ENCODE results near the gene POLD4. TPM values are rescaled to one million over a fixed set of nuclear protein-coding genes. Genes with fewer than 3 reads are reported as not detected.

POLD4 gene
- total and polyA plus RNA-seq, 2 donors (not counting 1 experiment from before 2014, with no cell fraction given) = 32.4 to 36.3 TPM

DNA sequence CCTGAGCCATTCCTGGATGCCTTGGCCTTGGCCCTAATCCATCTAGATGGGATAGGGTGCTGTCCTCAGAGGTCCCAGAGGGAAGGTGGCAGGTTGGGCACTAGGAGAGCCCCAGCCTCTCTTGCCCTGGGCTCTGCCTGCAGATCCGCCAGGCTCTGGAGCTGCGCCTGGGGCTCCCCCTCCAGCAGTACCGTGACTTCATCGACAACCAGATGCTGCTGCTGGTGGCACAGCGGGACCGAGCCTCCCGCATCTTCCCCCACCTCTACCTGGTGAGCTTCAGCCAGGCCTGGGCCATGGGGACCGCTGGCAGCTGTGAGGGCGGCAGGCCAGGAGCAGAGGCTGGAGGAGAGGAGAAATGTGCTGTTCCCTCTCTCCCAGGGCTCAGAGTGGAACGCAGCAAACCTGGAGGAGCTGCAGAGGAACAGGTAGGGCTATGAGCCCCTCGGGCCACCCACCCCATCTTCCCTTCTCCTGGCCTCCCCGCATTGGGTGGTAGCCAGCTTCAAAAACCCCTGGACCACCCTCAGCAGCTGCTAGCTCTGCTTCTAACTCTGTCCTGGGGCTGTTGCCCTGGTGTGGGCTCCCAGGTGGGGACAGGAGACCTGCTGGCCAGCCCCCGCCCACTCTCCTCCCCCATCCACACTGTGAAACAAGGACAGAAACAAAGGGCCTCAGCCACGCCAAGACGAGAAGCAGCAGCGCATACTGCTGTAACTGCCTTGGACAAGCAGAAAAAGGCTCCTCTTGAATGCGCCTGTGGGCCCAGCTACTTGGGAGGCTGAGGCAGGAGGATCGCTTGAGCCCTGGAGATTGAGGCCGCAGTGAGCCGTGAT is 45.1 kb downstream of the POLD4 start:
- Histone ChIP-seq H3K4me3 (replicated peaks in 1 of 4; ENCODE audit: control extremely low read depth in 1 of 4, insufficient read depth in 1 of 4, low read depth in 3 of 4, low read length in 4 of 4) (no peak overlapping the region), H3K9ac (ENCODE audit: insufficient read depth, low read length) (no peak overlapping the region), H3K36me3 (ENCODE audit: control insufficient read depth, insufficient read depth, low read length) (peaks cover 2% of the 10 kb centered on the region), H3K4me1 (ENCODE audit: control insufficient read depth, extremely low read depth, insufficient read depth, low read length) (no peaks in the 10 kb centered on the region), H3K79me2 (ENCODE audit: control insufficient read depth, insufficient read depth, low read length) (no peaks in the 10 kb centered on the region), H4K20me1 (ENCODE audit: control insufficient read depth, extremely low read depth, insufficient read depth, low read length) (no peaks in the 10 kb centered on the region), H3K27ac (ENCODE audit: insufficient read depth, low read length) (no peak overlapping the region), H3K4me2 (ENCODE audit: extremely low read depth, insufficient read depth, low read length) (no peak overlapping the region), H3K27me3 (ENCODE audit: control insufficient read depth, insufficient read depth, low read length) (no peaks in the 10 kb centered on the region), H3K9me3 (ENCODE audit: control insufficient read depth, insufficient read depth, low read depth, low read length) (no peaks in the 10 kb centered on the region), H2AFZ (ENCODE audit: low read length) (no peak overlapping the region)
- TF ChIP-seq, protein P1, sequence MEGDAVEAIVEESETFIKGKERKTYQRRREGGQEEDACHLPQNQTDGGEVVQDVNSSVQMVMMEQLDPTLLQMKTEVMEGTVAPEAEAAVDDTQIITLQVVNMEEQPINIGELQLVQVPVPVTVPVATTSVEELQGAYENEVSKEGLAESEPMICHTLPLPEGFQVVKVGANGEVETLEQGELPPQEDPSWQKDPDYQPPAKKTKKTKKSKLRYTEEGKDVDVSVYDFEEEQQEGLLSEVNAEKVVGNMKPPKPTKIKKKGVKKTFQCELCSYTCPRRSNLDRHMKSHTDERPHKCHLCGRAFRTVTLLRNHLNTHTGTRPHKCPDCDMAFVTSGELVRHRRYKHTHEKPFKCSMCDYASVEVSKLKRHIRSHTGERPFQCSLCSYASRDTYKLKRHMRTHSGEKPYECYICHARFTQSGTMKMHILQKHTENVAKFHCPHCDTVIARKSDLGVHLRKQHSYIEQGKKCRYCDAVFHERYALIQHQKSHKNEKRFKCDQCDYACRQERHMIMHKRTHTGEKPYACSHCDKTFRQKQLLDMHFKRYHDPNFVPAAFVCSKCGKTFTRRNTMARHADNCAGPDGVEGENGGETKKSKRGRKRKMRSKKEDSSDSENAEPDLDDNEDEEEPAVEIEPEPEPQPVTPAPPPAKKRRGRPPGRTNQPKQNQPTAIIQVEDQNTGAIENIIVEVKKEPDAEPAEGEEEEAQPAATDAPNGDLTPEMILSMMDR (conservative IDR thresholded peaks at IDR 0.05 in 1 of 2, IDR thresholded peaks at IDR 0.05 in 1 of 2; ENCODE audit: low read depth in 1 of 2, low read length in 2 of 2) = no peak
- no peak for TF ChIP-seq EZH2 (IDR thresholded peaks at IDR 0.05; ENCODE audit: low read length, missing control alignments)
- no peak for DNase-seq (ENCODE audit: low read depth in 2 of 2)

DNA sequence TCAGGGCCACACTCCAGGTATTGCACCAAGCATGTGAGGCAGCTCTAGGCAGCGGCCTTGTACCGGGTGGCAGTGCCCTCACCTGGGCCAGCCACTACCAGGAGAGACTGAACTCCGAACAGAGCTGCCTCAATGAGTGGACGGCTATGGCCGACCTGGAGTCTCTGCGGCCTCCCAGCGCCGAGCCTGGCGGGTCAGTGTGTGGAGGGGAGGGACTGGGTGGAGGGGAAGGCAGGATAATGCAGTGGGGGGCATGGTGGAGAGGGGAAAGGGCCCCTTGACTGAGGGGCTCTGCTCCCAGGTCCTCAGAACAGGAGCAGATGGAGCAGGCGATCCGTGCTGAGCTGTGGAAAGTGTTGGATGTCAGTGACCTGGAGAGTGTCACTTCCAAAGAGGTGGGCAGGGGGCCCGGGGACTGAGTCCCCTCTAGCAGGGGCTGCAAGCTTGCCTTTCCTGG is 45.8 kb downstream of the POLD4 start:
- H3K4me1 ChIP-seq (ENCODE audit: control insufficient read depth, extremely low read depth, insufficient read depth, low read length) = peaks cover 3% of the 10 kb centered on the region
- no peak overlapping the region for H2AFZ ChIP-seq (ENCODE audit: low read length)
- no peaks in the 10 kb centered on the region for H4K20me1 ChIP-seq (ENCODE audit: control insufficient read depth, extremely low read depth, insufficient read depth, low read length)
- no peaks in the 10 kb centered on the region for H3K9me3 ChIP-seq (ENCODE audit: control insufficient read depth, insufficient read depth, low read depth, low read length)
- H3K36me3 ChIP-seq (ENCODE audit: control insufficient read depth, insufficient read depth, low read length) = peaks cover 2% of the 10 kb centered on the region
- no peak overlapping the region for H3K9ac ChIP-seq (ENCODE audit: insufficient read depth, low read length)
- no peak overlapping the region for H3K4me2 ChIP-seq (ENCODE audit: extremely low read depth, insufficient read depth, low read length)
- H3K79me2 ChIP-seq (ENCODE audit: control insufficient read depth, insufficient read depth, low read length) = no peaks in the 10 kb centered on the region
- no peak for DNase-seq (ENCODE audit: low read depth in 2 of 2)
- no peak overlapping the region for H3K4me3 ChIP-seq (replicated peaks in 1 of 4; ENCODE audit: control extremely low read depth in 1 of 4, insufficient read depth in 1 of 4, low read depth in 3 of 4, low read length in 4 of 4)
- H3K27me3 ChIP-seq (ENCODE audit: control insufficient read depth, insufficient read depth, low read length) = no peaks in the 10 kb centered on the region
- no peak overlapping the region for H3K27ac ChIP-seq (ENCODE audit: insufficient read depth, low read length)
- TF ChIP-seq EZH2 (IDR thresholded peaks at IDR 0.05; ENCODE audit: low read length, missing control alignments) = no peak
- TF ChIP-seq, protein P1 (conservative IDR thresholded peaks at IDR 0.05 in 1 of 2, IDR thresholded peaks at IDR 0.05 in 1 of 2; ENCODE audit: low read depth in 1 of 2, low read length in 2 of 2) = no peak

DNA sequence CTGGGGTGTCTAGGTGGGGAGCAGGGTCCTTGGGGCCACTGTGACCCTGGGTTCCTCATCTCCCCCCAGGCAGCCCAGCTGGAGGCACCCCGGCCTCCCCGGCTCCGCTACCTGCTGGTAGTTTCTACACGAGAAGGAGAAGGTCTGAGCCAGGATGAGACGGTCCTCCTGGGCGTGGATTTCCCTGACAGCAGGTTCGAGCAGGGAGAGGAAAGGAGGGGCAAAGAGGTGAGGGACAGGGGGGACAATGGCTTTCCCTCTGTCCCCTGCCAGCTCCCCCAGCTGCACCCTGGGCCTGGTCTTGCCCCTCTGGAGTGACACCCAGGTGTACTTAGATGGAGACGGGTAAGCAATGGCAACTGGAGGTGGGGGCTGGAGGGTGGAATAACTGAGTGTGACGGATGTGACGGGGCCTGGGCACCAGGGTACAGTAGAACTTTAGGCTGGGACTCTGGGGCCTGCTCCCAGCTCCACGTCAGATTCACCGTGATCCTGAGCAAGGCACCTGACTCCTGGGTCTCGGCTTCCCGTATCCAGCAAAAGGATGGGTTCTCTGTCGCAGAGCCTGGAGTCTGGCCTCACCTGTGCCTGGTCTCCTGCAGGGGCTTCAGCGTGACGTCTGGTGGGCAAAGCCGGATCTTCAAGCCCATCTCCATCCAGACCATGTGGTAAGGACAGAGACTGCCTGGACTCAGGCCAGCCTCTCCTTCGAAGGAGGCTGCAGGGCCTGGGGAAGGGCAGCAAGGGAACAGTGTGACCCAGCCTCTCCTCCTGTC is 46.4 kb downstream of the POLD4 start:
- no peak overlapping the region for H3K4me3 ChIP-seq (replicated peaks in 1 of 4; ENCODE audit: control extremely low read depth in 1 of 4, insufficient read depth in 1 of 4, low read depth in 3 of 4, low read length in 4 of 4)
- H3K4me2 ChIP-seq (ENCODE audit: extremely low read depth, insufficient read depth, low read length) = no peak overlapping the region
- peaks cover 2% of the 10 kb centered on the region for H3K36me3 ChIP-seq (ENCODE audit: control insufficient read depth, insufficient read depth, low read length)
- H3K9me3 ChIP-seq (ENCODE audit: control insufficient read depth, insufficient read depth, low read depth, low read length) = no peaks in the 10 kb centered on the region
- no peak for TF ChIP-seq EZH2 (IDR thresholded peaks at IDR 0.05; ENCODE audit: low read length, missing control alignments)
- H4K20me1 ChIP-seq (ENCODE audit: control insufficient read depth, extremely low read depth, insufficient read depth, low read length) = no peaks in the 10 kb centered on the region
- H3K79me2 ChIP-seq (ENCODE audit: control insufficient read depth, insufficient read depth, low read length) = no peaks in the 10 kb centered on the region
- H3K4me1 ChIP-seq (ENCODE audit: control insufficient read depth, extremely low read depth, insufficient read depth, low read length) = peaks cover 9% of the 10 kb centered on the region
- H2AFZ ChIP-seq (ENCODE audit: low read length) = no peak overlapping the region
- no peaks in the 10 kb centered on the region for H3K27me3 ChIP-seq (ENCODE audit: control insufficient read depth, insufficient read depth, low read length)
- no peak for DNase-seq (ENCODE audit: low read depth in 2 of 2)
- H3K9ac ChIP-seq (ENCODE audit: insufficient read depth, low read length) = no peak overlapping the region
- H3K27ac ChIP-seq (ENCODE audit: insufficient read depth, low read length) = no peak overlapping the region
